GM19240 (cell line): ENCODE measurements around the gene ETFRF1.

Experiments used
- DNase-seq: peaks from one replicate; pipeline ENCODE4 v3.0.0; 2011; ENCODE audit warnings: low spot score; ENCODE audit not compliant: insufficient read length

ETFRF1 gene

GRCh38 chr12:25195056-25195971 lies at the start of gene ETFRF1, which contains the start of gene DNAI7:
TSS of gene ETFRF1 (plus strand) at chr12:25195237. CDS start at chr12:25203957, 8,720 bp downstream.
TSS of gene DNAI7 (minus strand) at chr12:25195160. CDS start at chr12:25195078, 82 bp downstream.
- peak; percentile 56 for DNase-seq

DNA sequence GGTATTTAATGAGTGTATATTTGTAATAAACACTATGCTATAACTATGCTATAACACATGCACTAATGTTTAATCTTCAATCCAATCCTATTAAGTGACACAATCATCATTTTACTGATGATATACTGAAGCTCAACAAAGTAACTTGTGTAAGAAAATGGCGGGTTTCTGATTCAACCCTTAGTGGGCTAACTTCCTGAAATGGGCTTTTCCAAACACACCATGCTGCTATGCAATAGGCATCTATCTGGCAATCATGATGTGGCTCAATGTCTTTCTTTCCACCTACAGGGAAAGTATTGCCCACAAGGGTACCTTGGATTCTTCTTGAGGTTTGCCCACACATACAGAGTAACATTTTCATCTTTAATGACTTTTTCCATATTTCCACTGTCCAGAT lies 48.4 kb upstream of the ETFRF1 start:
- no peak for DNase-seq

DNA sequence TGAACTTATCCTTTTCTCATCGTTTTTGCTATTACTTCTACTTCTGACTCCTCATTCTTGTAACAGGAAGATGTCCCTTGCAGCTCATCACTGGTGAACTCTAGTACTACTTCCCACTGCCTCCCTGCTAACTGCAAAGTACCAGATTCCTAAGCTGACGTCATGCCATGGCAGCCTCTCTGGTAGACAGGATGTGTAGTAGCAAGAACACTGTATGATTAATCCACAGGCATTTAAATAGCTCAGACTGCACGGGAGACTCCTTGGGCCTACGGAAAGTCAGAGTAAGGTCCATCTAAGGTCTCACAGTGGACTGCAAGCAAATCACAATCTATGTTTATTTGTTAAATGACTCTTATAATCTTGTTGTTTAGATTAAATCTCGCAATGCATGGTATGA lies 43.6 kb upstream of the ETFRF1 start:
- no peak for DNase-seq

- no peak for DNase-seq
Observed at GRCh38 chr12:25152055-25152454, 43.0 kb upstream of the ETFRF1 start.

GRCh38 chr12:25155022-25155576 lies 39.9 kb upstream of the ETFRF1 start:
- peak; percentile 11 for DNase-seq

DNA sequence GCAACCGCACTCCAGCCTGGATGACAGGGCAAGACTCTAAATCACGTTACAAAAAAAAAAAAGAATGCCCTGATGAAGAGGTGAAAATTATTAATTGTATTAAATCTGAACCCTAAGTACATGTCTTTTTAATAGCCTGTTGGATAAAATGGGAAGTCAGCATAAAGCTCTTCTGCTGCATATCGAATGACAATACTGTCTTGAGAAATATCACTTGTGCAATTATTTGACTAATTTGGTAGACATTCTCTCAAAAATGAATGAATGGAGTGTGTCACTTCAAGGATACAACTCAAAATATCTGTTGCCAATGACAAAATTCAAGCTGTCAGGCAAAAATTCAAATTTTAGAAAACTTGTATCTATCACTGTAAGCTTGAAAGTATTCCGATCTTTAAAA lies 39.0 kb upstream of the ETFRF1 start:
- no peak for DNase-seq

DNA sequence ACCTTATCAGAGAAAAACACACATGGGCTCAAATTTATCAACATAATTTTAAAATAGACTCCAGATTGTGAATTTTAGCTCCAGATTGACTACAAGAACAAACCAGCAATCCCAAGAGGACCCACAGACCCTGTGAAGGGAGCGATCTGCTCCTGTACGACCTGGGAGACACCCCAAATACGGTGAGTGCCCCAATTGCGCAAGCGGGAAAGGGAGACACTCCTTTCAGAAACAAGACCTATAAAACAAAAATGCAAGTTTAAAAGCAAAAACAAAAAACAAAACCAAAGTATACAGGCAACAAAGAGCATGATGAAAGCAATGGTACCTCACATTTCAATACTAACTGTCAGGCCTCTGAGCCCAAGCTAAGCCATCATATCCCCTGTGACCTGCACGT lies 32.2 kb upstream of the ETFRF1 start:
- no peak for DNase-seq

DNA sequence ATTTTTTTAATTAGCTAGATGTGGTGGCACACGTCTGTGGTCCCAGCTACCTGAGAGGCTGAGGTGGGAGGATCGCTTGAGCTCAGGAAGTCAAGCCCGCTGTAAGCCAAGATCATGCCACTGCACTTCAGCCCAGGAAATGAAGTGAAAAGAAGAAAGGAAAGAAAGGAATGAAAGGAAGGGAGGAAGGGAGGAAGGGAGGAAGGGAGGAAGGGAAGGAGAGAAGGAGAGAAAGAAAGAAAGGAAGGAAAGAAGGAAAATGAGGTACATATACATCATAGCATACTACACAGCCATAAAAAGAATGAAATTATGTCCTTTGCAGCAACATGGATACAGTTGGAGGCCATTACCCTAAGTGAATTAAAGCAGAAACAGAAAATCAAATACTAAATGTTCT lies 12.3 kb upstream of the ETFRF1 start:
- no peak for DNase-seq

GRCh38 chr12:25184132-25184531 lies 10.9 kb upstream of the ETFRF1 start:
- no peak for DNase-seq

DNA sequence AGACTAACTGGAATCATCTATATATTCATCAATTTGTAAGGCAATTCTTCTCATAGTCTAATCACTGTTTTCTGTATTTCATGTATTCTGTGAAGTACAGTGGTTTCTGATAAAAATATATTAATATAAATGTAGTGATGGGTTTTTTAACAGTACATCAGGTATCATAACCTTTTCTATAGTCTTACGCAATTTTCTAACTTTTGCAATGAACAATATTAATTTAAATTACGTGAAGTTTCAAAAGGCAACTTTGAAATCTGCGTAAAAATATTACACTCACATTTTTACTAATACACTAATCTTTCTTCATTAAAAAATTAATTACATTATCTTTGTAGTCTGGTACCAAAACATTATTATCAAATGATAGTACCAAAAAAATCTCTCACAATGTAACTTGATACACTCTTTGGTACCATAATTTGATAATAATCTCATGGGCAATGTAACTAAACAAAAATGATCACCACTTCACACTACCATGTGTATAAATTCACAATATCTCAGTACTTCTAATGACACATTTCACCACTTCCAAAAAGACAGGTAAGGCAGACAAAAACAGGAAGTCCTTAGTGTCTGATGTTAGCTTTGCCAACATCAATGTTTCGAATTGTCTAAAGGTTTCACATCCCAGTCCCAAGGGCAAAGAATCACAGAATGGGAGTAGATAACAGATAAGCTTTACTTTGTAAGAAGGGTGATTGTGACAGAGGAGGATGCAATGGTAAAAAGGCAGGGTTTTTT lies 8.8 kb upstream of the ETFRF1 start:
- DNase-seq, result no peak

GRCh38 chr12:25186788-25187402 lies 8.1 kb upstream of the ETFRF1 start:
- no peak for DNase-seq

GRCh38 chr12:25187781-25188180 lies 7.3 kb upstream of the ETFRF1 start:
- no peak for DNase-seq

DNA sequence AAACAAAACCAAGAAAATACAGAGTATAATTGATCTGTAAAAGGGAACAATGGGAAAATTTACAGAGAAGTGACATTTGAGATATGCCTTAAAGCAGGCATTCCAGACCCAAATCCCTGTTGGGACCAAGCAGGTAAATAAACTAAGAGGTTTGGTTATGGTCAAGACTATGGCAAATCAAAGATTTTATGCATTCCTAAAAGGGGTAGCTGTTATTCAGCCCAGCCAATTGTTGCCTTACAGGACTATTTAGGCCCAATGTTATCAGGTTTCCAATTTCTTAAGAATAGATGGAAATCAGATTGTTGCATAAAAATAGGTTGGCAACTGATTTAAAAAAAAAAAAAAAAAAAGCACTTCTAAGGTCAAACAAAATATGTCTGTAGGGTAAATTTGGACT lies 5.4 kb upstream of the ETFRF1 start:
- DNase-seq, result no peak

DNA sequence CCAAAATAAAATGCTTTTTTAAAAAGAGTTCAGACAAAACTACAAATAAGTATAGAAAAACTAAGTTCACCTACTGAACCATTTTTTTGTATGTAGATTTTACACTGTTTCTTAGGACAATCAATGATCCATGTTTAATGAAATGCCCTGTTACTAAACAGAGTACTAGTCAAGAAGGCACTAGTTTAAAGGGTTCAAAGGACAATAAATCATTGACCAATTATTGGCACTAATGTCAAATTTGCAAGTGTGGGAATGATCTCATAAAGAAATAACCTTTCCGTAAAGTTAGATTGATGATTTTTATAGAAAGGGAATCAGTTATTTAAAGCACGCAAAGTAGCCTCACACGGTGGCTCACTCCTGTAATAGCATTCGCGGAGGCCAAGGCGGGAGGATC lies 4.2 kb upstream of the ETFRF1 start:
- no peak for DNase-seq

GRCh38 chr12:25194214-25194613 lies 823 bp upstream of the ETFRF1 start:
- no peak for DNase-seq

GRCh38 chr12:25194722-25195055 lies 348 bp upstream of the ETFRF1 start:
- no peak for DNase-seq

- DNase-seq, result no peak
Observed at GRCh38 chr12:25197608-25198007, 2.6 kb downstream of the ETFRF1 start.

- no peak for DNase-seq
Observed at GRCh38 chr12:25200703-25201102, 5.7 kb downstream of the ETFRF1 start.

DNA sequence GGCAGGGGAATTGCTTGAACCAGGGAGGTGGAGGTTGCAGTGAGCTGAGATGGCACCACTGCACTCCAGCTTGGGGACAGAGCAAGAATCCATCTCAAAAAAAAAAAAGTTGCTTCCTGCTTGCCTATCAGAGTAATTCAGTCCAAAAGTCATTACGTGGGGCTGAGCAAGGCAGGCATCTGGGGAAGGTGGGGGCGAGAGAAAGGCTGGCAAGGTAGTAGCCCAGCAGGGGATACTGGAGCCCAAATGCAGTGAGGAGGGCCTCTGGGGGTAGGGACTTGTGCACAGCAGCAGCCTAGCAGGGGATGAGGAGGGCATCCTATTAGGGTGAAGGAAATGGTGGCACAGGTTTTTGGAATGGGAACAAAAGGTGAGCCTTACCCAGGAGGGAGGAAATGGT lies 7.1 kb downstream of the ETFRF1 start:
- no peak for DNase-seq

GRCh38 chr12:25207411-25207810 lies 12.4 kb downstream of the ETFRF1 start:
- DNase-seq, result no peak

GRCh38 chr12:25207846-25208245 lies 12.8 kb downstream of the ETFRF1 start:
- no peak for DNase-seq

- no peak for DNase-seq
Observed at GRCh38 chr12:25208554-25208953, 13.5 kb downstream of the ETFRF1 start.
